Renal pelvis (tissue), 12 donors: Measurements from ENCODE around the gene GBP6. TPM values are rescaled to one million over a fixed set of nuclear protein-coding genes. Genes with fewer than 3 reads are reported as not detected.
"Not testable (repeated sequence)": the region's sequence is repeated elsewhere in the genome, so short reads cannot be mapped to it uniquely, and the experiment has no call there.

Experiments
- DNase-seq: peaks from one replicate; pipeline ENCODE4 v3.0.0-alpha.2; 2013
- long read RNA-seq, 16 experiments: transcript quantifications; one replicate each; lab custom pipeline, GENCODE V29; 2026
- polyA plus RNA-seq, 3 donors: library from polyadenylated mRNA; unstranded; fragments of 120-200 nt; gene quantifications; one replicate each; pipeline ENCODE4 v1.2.1, GENCODE V29; 2013; ENCODE audit not compliant: insufficient read length in 3 of 3

The GBP6 gene
- under 1 TPM in 2 of 3 donors, not detected in 1; 0.06 to 0.07 TPM for polyA plus RNA-seq
- long read RNA-seq, donor 1: 0 reads
- long read RNA-seq, donor 2: 0 reads
- long read RNA-seq, donor 3: 0 reads
- long read RNA-seq, donor 4: 0 reads
- long read RNA-seq, donor 5: 0 reads
- long read RNA-seq, donor 6: 0 reads
- long read RNA-seq, donor 7: 0 reads
- long read RNA-seq, donor 8: 0 reads
- long read RNA-seq, donor 9: 0 reads
- long read RNA-seq, donor 10: 0 reads
- long read RNA-seq, donor 11: 0 reads
- long read RNA-seq, donor 12: 0 reads
- long read RNA-seq, donor 13: 0 reads
- long read RNA-seq, donor 14: 0 reads
- long read RNA-seq, donor 15: 0 reads
- long read RNA-seq, donor 16: 0 reads

- DNase-seq: no peak
These were observed at the start of gene GBP6 for GRCh38 chr1:89363638-89364536. Gene GBP6, plus strand, starts transcription at chr1:89364059. Its CDS starts 4,493 bp downstream, at chr1:89368552.

- DNase-seq: no peak
These were observed 41.5 kb upstream of the GBP6 start for GRCh38 chr1:89322402-89322801.

GRCh38 chr1:89331890-89332289, 32.0 kb upstream of the GBP6 start:
- DNase-seq: no peak

GRCh38 chr1:89332461-89332860, 31.4 kb upstream of the GBP6 start:
- no peak for DNase-seq

GRCh38 chr1:89335486-89335885, 28.4 kb upstream of the GBP6 start:
- no peak for DNase-seq

GRCh38 chr1:89337903-89338302, 26.0 kb upstream of the GBP6 start:
- no peak for DNase-seq

GRCh38 chr1:89339039-89339438, 24.8 kb upstream of the GBP6 start:
- DNase-seq: no peak

GRCh38 chr1:89345479-89345878, 18.4 kb upstream of the GBP6 start:
- DNase-seq: not testable (repeated sequence)

GRCh38 chr1:89347296-89347695, 16.6 kb upstream of the GBP6 start:
- DNase-seq: no peak

GRCh38 chr1:89350298-89350697, 13.6 kb upstream of the GBP6 start:
- no peak for DNase-seq

- DNase-seq: no peak
These were observed 12.1 kb upstream of the GBP6 start for GRCh38 chr1:89351597-89352311.

GRCh38 chr1:89352421-89352820, 11.4 kb upstream of the GBP6 start:
- DNase-seq: no peak

- no peak for DNase-seq
These were observed 9.7 kb upstream of the GBP6 start for GRCh38 chr1:89354205-89354604.

- DNase-seq: no peak
These were observed 8.8 kb upstream of the GBP6 start for GRCh38 chr1:89355056-89355455.

- DNase-seq: no peak
These were observed 7.0 kb upstream of the GBP6 start for GRCh38 chr1:89356658-89357400.

GRCh38 chr1:89358287-89358893, 5.5 kb upstream of the GBP6 start:
- peak; percentile 74 for DNase-seq

- DNase-seq: no peak
These were observed 3.1 kb upstream of the GBP6 start for GRCh38 chr1:89360716-89361115.

GRCh38 chr1:89361681-89362080, 2.2 kb upstream of the GBP6 start:
- no peak for DNase-seq

- DNase-seq: no peak
These were observed 663 bp upstream of the GBP6 start for GRCh38 chr1:89363196-89363595.

GRCh38 chr1:89364954-89365550, 1.2 kb downstream of the GBP6 start:
- no peak for DNase-seq

- no peak for DNase-seq
These were observed 3.4 kb downstream of the GBP6 start for GRCh38 chr1:89367221-89367620.
